Dermis lymphatic vessel endothelial cell (primary cell): ENCODE measurements around the gene ASPG. TPM values are rescaled to one million over a fixed set of nuclear protein-coding genes. Genes with fewer than 3 reads are reported as not detected.

Source experiments
- total RNA-seq: library from RNA; depleted of rRNA; stranded (reverse); fragments of >200 nt; gene quantifications from 2 replicates; pipeline ENCODE4 v1.2.1, GENCODE V29; 2014

Gene ASPG
- not detected in 2 replicates for total RNA-seq

GRCh38 chr14:104085032-104085888 lies at the start of gene ASPG:
Gene ASPG, plus strand, starts transcription at chr14:104085700. Its CDS starts 71 bp downstream, at chr14:104085771.

GRCh38 chr14:104138098-104138717 lies 52.7 kb downstream of the ASPG start, which contains the start of gene KIF26A:
Gene KIF26A, plus strand, starts transcription at chr14:104138587. Its CDS starts 136 bp downstream, at chr14:104138723.

Other genes with a start within 250 kb of the ASPG start
- gene PPP1R13B, start 238.1 kb upstream of the ASPG start, total RNA-seq, result 15.3 and 16.3 TPM in 2 replicates
- gene TDRD9, start 157.2 kb upstream of the ASPG start, total RNA-seq, result 2.3 and 3.2 TPM in 2 replicates
- 0.11 TPM in 1 of 2 replicates, not detected in the other for gene RD3L, start 143.2 kb upstream of the ASPG start, total RNA-seq
- gene KIF26A, start 52.9 kb downstream of the ASPG start, total RNA-seq, result 11.2 and 11.4 TPM in 2 replicates